ENCODE measurements around the gene COL8A1.
"Not testable (repeated sequence)": the region's sequence is repeated elsewhere in the genome, so short reads cannot be mapped to it uniquely, and the experiment has no call there.

The COL8A1 gene

GRCh38 chr3:99829844-99830243, 191.4 kb downstream of the COL8A1 start:
- DNase-seq (ENCODE audit: extremely low read depth, low read depth), result no peak
- TF ChIP-seq, protein P1, sequence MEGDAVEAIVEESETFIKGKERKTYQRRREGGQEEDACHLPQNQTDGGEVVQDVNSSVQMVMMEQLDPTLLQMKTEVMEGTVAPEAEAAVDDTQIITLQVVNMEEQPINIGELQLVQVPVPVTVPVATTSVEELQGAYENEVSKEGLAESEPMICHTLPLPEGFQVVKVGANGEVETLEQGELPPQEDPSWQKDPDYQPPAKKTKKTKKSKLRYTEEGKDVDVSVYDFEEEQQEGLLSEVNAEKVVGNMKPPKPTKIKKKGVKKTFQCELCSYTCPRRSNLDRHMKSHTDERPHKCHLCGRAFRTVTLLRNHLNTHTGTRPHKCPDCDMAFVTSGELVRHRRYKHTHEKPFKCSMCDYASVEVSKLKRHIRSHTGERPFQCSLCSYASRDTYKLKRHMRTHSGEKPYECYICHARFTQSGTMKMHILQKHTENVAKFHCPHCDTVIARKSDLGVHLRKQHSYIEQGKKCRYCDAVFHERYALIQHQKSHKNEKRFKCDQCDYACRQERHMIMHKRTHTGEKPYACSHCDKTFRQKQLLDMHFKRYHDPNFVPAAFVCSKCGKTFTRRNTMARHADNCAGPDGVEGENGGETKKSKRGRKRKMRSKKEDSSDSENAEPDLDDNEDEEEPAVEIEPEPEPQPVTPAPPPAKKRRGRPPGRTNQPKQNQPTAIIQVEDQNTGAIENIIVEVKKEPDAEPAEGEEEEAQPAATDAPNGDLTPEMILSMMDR (IDR thresholded peaks at IDR 0.05; ENCODE audit: low read depth, low read length), result no peak

DNA sequence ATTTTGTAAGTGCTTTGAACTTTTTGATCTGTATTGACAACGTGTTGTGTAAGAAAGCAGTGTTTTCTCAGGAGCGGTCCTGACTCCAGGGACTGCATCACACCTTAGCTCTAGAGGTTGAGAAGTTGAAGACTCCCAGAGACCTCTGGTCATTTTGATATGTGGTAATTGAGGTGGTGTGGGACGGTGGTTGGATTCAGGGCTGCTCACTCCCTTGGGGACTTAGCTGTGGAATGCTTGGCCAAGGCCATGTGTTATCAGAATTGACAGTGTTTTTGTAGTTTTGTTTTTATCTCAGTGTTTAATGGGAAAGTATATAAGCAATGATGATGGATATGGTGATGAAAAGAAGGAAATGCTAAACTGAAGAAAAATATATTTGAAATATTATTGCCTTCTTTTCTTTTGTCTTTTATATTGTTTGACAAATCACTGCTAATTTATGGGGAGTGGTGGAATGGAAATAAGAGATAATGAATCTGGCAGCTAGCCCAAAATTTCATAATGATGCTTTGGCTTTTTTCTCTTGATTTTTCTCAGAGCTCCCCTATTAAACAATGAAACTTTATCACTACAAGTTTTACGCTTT, 195.3 kb downstream of the COL8A1 start:
- no peak for DNase-seq (ENCODE audit: extremely low read depth, low read depth)
- TF ChIP-seq, protein P1 (IDR thresholded peaks at IDR 0.05; ENCODE audit: low read depth, low read length), result no peak

- no peak for DNase-seq (ENCODE audit: extremely low read depth, low read depth)
- TF ChIP-seq, protein P1 (IDR thresholded peaks at IDR 0.05; ENCODE audit: low read depth, low read length), result no peak
Measured at GRCh38 chr3:99834211-99834957, 196.0 kb downstream of the COL8A1 start.

DNA sequence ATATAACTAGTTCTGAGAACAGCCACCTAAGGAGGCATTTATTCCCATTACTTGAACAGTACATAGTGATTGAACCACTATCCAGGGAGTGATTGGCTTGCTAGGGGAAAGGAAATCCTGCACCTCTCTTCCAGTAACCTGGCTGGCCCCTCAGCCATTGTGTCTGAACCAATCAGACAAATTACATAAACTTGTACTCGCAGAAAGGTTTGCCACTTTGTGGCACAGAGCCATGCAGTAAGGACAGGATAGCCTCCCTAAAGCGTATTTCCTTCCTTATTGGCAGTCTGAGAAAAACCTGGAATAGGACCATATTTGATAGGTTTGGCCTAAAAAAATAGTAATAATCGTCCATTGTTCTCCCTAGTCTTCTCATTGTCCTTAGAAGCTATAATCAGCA, 198.3 kb downstream of the COL8A1 start:
- DNase-seq (ENCODE audit: extremely low read depth, low read depth), result no peak
- TF ChIP-seq, protein P1 (IDR thresholded peaks at IDR 0.05; ENCODE audit: low read depth, low read length), result no peak

DNA sequence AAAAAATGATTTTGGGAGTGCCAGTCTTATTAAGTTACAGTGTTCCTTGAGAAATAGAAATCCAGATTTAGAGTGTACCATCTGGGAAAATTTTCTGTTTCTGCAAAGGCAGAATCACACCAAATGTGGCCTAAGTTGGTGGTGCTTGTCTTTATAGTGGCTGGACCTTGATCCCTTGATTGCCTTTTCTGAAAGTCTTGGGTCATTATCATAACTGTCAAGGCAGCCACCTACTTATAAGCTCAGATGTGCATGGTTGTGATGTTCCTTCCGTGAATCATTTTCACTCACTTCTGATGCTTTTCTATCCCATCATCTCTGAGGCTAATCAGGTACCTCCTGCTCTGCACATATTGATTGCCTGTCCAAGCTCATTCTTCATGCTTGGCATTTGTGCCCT, 199.3 kb downstream of the COL8A1 start:
- TF ChIP-seq, protein P1 (IDR thresholded peaks at IDR 0.05; ENCODE audit: low read depth, low read length), result no peak
- no peak for DNase-seq (ENCODE audit: extremely low read depth, low read depth)

DNA sequence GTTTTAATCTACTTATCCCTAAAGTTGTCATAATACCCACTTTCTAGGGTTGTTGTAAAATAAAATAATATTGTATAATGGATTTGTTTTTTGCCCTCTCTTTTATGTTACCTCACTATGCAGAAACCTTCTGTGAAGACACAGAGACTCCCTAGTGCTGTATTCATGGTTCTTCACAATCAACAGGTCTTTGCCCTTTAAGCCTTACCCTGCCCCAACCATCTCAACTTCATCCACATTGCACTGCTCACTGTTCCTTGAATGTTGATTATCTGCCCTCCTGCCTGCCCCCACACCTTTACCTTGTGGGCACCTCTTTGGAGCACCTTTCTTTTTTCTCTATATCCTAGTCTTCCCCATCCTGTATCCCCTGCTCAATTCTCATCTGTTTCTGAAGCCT, 200.4 kb downstream of the COL8A1 start:
- DNase-seq (ENCODE audit: extremely low read depth, low read depth), result no peak
- TF ChIP-seq, protein P1 (IDR thresholded peaks at IDR 0.05; ENCODE audit: low read depth, low read length), result no peak

DNA sequence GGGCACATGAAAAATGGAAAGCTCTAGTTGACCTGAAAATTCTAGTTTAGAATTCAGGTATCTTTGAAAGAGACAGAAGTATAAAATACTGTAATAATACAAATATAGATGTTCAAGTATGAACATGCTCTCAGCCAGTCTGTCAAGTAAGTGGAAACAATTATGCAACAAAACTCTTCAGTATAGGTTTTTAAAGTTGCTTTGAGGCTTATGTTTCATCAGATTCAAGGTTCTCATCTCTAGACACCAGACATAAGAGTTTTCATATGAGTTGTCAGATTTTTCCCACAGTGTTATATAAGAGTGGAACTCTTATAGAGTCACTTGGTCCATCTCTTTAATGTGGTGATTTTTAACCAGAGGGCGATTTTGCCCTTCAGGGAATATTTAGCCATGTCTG, 201.2 kb downstream of the COL8A1 start:
- TF ChIP-seq, protein P1 (IDR thresholded peaks at IDR 0.05; ENCODE audit: low read depth, low read length), result no peak
- DNase-seq (ENCODE audit: extremely low read depth, low read depth), result no peak

GRCh38 chr3:99841949-99842348, 203.6 kb downstream of the COL8A1 start:
- not testable (repeated sequence) for DNase-seq (ENCODE audit: extremely low read depth, low read depth)
